H1 (cell line): ENCODE results near the gene KLHL21. TPM values are rescaled to one million over a fixed set of nuclear protein-coding genes. Genes with fewer than 3 reads are reported as not detected.

Experiments used
- FOSL1 ChIP-seq: IDR thresholded peaks from 2 replicates; pipeline ENCODE4 v1.6.1; 2011; ENCODE audit warnings: mild to moderate bottlenecking, low read depth, low read length, moderate library complexity; ENCODE audit not compliant: insufficient read depth
- JUN ChIP-seq: IDR thresholded peaks from 2 replicates; pipeline ENCODE4 v1.6.1; 2011; ENCODE audit warnings: low read depth, mild to moderate bottlenecking, improper control_type of control experiment, low read length
- NRF1 ChIP-seq: IDR thresholded peaks from 2 replicates; pipeline ENCODE4 v1.6.1; 2011; ENCODE audit warnings: mild to moderate bottlenecking, low read depth, low read length, improper control_type of control experiment
- PHF8 ChIP-seq: fragments of 200-600 bp; sonication (generic); conservative IDR thresholded peaks from 2 replicates; pipeline ENCODE4 v1.7.1; 2012; ENCODE audit warnings: low read depth, mild to moderate bottlenecking, inconsistent platforms, low read length, moderate library complexity
- SIN3A ChIP-seq, 2 experiments: IDR thresholded peaks in 1 of 2; conservative IDR thresholded peaks in 1 of 2; 2 replicates each; pipeline ENCODE4 v1.6.1; 2011 to 2012; ENCODE audit warnings: low read length in 2 of 2, improper control_type of control experiment in 1 of 2, low read depth in 1 of 2, mild to moderate bottlenecking in 1 of 2
- SP1 ChIP-seq: IDR thresholded peaks from 2 replicates; pipeline ENCODE4 v1.6.1; 2011; ENCODE audit warnings: low read depth, low read length
- polyA plus RNA-seq, 7 experiments: library from polyadenylated mRNA; depleted of rRNA in 3 of 7; stranded (reverse) in 5 of 7; unstranded in 2 of 7; fragments of >200 nt in 5 of 7; fragments of 200-250 nt in 2 of 7; gene quantifications; 1 replicate in 5 of 7; 2 replicates in 1 of 7; 4 replicates in 1 of 7; pipeline versions ENCODE4 v1.2.1 to v1.2.3, GENCODE V29; 2011 to 2013; ENCODE audit warnings: missing spikeins in 2 of 7, mixed read lengths in 2 of 7
- total RNA-seq: library from RNA; stranded (reverse); fragmentation: NEBNext Ultra II Directional; extraction: Animal tissue kit (Norgen Biotek cat#: 25700); gene quantifications from 2 replicates; pipeline ENCODE4 v1.2.1, GENCODE V29; 2021

Gene KLHL21
- total and polyA plus RNA-seq, 2 of the 8 experiments (the other 6 are each of a cell fraction or from before 2014, with no cell fraction given) = 11.9 to 22.3 TPM

DNA sequence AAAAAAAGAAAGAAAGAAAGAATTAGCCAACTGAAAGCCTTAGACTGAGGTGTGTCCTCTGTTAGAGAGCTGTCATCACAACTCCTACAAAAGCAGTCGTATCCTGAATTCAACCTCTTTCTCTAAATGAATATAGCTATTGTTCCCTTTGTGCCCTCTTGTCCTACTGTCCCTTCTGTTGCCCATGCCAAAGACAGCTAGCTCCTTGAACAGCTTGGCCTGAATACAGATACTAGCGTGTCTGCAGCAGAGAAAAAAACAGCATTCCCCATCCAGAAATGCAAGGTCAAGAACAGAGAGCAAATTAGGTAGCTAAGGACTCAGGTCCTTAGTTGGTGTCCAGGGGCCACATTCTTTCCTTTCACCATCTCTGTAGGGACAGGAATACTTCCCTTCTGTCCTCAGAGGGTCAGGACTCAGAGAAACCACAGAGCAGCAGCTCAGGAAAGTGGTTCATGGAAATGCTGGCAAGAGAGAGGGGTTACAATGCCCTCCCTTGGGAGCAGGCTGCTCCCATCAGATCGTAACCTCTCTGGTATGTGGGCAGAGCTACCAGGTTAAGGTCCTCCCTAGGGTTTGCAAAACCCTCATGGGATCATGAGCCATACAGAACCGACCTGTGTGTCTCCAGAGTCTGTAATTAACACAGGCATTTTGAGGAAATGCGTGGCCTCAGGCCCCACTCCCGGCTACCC lies 24.7 kb downstream of the KLHL21 start (continued):
- TF ChIP-seq SIN3A (conservative IDR thresholded peaks at IDR 0.05 in 1 of 2, IDR thresholded peaks at IDR 0.05 in 1 of 2; ENCODE audit: low read depth in 1 of 2, low read length in 2 of 2) (no peak), FOSL1 (no peak), PHF8 (no peak), NRF1 (no peak), SP1 (no peak), JUN (no peak)
